AG20443 (cell line): ENCODE data around the gene FBXO34.
A peak's percentile ranks its signal among the peaks of the same experiment; 100 is the strongest.

Experiments
- DNase-seq: peaks from one replicate; pipeline ENCODE4 v3.0.0; 2012; ENCODE audit warnings: low spot score, mixed read lengths

Gene FBXO34, protein sequence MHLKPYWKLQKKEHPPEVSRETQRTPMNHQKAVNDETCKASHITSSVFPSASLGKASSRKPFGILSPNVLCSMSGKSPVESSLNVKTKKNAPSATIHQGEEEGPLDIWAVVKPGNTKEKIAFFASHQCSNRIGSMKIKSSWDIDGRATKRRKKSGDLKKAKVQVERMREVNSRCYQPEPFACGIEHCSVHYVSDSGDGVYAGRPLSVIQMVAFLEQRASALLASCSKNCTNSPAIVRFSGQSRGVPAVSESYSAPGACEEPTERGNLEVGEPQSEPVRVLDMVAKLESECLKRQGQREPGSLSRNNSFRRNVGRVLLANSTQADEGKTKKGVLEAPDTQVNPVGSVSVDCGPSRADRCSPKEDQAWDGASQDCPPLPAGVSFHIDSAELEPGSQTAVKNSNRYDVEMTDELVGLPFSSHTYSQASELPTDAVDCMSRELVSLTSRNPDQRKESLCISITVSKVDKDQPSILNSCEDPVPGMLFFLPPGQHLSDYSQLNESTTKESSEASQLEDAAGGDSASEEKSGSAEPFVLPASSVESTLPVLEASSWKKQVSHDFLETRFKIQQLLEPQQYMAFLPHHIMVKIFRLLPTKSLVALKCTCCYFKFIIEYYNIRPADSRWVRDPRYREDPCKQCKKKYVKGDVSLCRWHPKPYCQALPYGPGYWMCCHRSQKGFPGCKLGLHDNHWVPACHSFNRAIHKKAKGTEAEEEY

DNA sequence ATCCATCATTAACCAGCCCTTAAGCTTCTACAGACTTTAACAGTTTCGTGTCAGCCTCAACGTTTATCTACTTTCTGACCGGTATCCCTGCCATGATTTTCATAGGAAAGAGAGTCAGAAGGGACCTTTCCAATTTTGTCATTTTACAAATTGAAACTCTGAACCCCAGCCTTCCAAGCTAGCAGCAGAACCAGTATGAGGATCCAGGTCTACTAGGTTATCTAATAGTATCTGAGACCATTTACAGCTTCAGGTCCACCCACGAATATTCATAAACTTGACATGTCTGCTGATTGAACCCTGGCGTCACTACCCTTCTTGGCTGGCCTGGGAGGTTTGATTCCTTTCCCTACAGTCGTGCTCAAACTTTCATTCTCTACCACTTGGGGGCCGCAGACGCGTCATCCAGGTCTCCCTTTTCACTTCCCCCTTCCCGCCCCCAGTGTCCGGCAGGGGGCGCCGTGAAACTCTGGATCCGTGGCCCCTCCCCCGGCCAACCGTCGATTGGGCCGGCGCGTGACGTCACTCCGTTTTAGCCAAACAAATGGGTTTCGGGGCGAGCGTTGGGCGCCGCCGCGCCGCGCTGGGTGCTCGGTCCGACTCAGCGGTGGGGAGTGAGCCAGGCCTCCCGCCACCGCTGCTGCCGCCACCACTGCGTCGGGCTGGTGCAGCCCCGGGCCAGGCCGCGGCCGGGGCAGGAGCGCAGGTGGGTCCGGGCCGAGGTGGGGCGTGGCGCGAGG is at the start of gene FBXO34:
FBXO34 (plus strand) TSS at position 590 of the 740 bp plus-strand sequence. CDS start 78,970 bp downstream, outside the sequence.
- DNase-seq, result peak; percentile 98

DNA sequence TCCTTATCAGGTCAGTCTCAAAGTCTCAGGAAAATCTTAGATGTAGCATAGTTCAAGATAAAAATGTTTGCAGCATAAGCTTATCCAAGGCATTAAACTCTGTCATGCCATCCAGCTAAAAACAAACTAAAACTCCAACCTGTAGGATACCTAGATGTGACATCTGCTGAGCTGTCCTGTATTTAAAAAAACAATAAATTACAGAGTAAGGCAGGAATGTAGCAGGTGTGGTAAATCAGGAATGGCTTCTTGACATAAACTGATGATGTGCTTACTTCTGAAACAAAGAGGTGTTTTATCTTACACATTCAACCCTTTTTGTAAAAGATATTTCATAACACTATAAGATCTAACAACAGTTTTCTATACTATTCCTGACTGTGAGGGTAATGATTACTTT is 49.3 kb upstream of the FBXO34 start:
- no peak for DNase-seq

DNA sequence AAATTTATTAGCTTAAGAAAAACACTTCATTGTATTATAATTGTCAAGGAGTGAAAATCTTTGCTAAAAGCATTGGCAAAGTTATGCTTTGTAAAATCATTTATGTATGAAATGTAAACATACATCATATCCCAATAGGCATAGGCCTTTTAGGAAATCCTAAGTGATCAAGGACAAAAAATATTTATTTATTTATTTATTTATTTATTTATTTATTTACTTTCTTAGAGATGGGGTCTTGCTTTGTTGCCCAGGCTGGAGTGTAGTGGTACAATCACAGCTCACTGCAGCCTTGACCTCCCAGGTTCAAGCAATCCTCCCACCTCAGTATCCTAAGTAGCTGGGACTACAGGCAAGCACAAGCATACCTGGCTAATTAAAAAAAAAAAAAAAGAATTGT is 47.9 kb upstream of the FBXO34 start:
- no peak for DNase-seq

DNA sequence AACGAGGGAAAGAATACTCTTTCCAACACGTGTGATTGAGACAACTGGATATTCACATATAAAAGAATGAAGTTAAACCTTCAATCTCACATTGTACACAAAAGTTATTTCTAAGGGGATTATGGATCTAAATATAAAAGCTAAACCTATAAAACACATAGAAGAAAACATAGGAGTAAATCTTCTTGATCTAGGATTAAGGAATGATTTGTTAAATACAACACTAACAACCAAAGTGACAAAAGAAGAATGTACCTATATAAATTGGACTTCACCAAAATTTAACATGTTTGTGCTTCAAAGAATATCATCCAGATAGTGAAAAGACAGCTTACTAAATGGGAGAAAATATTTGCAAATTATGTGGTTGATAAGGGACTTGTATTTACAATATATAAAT is 43.0 kb upstream of the FBXO34 start:
- DNase-seq, result no peak

DNA sequence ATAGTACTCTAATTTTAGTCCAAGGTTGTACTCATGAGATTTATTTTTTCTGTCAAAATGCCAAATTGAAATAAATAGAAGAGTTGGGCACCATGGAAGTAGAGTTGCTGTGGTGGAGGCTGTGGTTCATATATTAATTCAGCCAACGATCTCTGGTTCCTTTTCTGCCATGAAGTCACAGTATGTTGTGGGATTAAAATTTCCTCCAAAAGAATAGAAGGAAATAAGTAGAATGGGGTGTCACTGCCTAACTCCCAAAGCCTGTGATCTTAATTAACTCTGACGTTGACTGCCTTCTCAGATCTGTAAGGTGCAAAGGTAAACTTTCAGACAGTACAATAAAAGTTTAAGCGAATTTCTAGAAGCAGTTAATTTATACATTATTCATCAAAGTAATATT is 37.6 kb upstream of the FBXO34 start:
- no peak for DNase-seq

DNA sequence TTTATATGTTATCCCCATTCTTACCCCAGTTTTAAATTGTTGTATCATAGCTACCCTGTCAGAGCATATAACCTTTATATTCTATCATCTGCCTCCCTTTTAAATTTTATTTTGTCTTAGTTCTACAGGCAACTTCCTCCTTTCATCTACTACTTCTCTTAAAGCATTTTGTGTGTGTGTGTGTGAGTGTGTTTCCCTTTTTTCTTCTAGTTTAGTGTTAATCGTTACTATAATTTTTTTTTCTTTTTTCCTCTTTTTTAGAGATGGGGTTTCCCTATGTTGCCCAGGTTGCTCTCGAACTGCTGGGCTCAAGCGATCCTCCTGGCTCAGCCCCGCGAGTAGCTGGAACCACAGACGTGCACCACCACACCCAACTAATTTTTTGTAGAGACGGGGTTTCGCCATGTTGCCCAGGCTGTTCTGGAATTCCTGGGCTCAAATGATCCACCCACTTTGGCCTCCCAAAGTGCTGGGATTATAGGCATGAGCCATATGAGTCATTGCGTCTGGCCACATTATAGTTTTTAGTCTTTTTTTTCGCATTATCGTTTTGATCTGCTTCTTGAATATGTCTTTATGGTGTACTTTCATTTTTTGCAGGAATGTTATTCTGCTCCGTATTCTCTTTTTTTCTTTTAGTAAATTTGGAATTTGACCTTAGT is 33.1 kb upstream of the FBXO34 start:
- no peak for DNase-seq

DNA sequence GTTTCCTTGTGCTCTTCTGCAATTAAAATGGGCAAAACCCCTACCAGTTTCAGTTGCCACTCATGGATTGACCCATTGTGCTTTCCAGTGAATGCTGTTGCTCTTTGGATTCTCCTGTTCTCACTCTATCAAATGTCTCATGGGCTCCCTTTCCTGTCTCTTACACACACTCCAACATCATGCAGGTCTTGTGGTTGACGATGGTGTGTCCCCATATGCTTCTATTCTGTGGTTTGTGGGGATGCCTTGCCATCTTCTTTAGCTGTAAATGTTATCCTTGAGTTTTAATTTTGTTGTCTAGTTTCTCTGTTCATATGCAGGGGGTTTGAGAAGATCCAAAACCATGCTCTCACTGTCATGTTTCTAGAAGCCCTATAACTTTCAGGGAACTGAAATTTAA is 31.9 kb upstream of the FBXO34 start:
- no peak for DNase-seq

DNA sequence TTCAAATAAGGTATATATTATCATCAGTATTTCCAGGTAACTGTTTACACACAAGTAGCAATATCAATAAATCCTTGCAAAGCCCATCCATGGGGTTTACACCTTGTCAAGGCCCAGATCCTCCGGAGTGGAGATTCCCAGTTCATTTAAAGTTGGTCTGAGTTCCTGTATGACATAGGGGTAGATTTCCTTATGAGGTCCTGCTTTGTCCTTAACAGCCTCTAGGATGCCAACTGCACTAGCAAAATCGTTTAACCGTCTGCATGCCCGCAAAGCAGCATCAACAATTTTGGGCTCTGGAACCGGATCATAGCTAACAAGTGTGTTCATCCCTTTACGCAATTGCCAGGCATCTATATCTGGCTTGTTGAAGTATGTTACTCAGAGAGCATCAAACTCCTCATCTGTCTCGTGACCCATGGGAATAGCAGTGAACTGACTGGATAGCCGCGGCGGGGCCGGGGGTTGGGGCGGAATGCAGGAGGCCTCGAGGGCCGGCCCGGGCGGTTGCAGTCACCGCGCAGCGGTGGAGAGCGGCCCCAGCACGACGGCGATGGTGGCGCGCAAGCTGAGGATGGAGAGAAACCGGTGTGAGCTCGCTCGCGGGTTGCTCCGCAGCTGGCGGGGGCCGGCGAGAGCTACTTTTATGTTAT is 30.6 kb upstream of the FBXO34 start:
- DNase-seq, result peak; percentile 28

DNA sequence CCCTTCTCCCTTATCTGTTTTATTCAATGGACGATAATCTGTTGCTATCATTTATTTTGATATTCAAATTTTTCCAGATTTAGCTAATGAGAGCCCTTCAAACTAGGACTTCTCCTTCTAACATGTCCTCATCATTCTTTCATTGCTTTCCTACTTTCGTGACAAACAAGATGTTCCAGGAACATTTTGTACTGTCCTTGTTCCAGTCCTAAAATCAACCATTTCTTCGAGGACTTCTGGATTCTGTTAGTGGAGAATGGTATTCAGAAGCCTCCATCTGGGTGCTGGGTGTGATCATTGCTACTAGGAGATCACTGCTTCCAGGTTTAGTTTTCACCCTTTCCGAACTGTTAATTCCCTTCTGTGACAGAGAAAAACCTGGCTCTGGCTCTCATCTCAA is 29.5 kb upstream of the FBXO34 start:
- DNase-seq, result no peak

DNA sequence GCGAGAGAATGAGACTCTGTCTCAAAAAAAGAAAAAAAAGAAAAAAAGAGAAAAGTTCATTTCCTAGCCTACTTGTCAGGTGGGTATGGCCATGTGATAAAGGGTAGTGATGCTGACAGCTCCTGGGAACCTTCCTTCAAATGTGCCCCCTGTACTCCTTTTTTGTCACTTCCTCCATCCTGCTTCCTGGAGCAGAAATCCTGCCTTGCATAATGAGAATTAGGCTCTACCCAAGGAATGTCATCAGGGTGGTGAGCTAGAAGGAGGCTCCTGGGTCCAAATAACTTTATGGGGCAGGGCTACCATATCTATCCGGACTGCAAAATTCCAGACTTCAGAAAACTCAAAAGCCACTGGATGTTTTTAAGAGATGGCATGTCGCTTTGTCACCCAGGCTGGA is 27.8 kb upstream of the FBXO34 start:
- DNase-seq, result no peak

DNA sequence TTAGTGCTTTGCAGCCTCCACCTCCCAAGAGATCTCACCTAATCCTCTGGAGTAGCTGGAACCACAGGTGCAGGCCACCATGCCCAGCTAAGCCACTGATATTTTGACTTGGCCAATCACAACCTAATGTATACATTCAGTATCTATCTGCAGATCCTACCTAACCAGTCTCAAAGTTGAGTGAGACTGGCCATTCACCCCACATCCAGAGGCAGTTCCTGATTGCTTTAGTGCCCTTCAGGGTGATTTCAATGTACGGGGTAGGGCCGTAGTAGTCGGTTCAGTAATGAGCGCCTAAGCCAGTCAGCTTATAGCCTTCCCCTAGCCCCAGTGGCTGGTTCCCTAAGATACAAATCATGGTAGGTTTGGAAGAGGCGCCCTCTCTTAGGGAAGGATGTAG is 27.4 kb upstream of the FBXO34 start:
- no peak for DNase-seq

DNA sequence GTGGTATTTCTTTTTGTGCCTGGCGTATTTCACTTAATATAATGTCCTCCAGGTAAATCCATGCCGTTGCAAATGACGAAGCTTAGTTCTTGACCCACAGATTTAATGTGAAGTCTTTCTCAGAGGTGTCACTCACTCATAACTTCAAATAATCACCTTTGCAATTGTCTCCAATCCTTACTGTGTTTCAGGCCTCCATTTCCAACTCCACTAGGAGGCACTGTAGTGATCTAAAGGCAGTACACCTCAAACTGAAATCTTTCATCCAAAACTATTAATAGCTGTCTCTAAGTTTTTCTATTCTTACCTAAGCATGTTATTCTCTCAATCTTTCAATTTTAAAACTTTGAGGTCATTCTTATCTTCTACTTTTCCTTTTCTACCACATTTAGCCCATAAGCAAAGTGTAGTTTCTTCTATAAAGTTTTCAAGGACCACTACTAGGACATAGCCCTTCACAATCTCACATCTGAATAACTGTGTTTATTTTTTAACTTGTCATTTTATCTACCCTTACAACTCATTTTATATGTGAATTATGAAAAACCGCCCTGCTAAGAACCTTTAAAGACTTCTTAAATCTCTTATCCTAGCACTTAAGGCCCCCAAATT is 25.5 kb upstream of the FBXO34 start:
- DNase-seq, result peak; percentile 25

DNA sequence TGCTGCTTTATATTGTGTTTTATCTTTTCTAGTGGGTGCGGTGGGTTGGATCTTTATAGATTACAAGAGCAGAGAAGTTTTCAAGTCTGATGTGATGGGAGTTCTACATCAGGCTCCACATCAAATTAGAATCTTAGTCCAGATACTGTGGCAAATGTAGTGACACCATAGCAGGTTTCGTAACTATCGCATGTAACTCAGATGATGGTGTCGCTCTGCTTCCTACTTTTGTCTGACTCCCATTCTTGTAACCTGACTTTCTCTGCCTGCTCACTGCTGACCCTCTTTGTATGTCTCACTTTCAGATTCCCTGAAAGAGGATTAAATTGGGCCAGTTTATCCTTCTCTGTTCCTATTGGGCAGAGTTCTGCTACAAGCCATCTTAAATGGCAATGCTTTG is 22.8 kb upstream of the FBXO34 start:
- no peak for DNase-seq

DNA sequence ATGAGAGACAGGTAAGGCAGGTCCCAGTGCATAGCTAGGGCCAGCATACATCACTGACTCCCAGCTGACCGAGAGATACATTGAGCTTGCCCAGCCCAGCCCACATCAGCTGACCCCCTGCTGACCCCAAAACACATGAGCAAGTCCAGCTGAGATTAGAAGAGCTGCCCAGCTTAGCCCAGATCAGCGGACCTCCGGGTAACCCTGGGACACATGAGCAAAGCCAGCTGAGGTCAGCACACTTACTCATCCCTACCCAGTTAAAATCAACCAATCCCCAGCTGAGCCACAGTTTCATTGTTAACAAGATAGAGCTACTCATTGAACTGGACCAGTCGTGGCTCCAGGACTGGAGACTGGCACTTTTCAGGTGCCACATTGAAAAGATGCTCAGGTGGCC is 21.8 kb upstream of the FBXO34 start:
- peak; percentile 62 for DNase-seq

DNA sequence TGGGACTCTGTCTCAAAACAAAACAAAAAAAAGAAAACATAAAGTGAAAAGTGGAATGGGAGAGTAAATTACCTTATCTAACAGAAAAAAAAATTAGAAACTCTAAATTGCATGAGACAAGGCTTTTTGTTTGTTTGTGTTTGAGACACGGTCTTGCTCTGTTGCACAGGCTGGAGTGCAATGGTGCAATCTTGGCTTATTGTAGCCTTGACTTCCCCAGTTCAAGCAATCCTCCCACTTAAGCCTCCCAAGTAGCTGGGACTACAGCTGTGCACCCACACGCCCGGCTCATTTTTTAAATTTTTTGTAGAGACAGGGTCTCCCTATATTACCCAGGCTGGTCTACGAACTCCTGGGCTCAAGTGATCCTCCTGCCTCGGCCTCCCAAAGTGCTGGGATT is 17.9 kb upstream of the FBXO34 start:
- no peak for DNase-seq

DNA sequence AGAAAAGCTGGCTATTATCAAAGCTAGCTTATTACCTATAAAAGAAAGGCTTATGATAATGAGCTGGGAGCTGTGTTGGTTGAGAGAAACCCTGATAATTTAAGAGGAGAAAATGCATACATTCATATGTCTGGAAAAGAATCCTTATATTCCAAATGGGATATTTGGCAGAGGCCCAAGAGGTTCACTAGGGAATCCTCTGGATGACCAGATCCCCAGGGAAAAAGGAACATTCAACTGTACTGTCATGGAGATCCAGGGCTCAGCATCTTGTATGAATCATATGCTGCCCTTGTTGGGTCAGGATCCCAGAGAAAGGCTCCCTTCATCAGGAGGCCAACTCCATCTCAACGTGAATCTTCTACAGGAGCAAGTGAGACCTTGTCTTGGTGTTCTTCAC is 16.6 kb upstream of the FBXO34 start:
- no peak for DNase-seq

DNA sequence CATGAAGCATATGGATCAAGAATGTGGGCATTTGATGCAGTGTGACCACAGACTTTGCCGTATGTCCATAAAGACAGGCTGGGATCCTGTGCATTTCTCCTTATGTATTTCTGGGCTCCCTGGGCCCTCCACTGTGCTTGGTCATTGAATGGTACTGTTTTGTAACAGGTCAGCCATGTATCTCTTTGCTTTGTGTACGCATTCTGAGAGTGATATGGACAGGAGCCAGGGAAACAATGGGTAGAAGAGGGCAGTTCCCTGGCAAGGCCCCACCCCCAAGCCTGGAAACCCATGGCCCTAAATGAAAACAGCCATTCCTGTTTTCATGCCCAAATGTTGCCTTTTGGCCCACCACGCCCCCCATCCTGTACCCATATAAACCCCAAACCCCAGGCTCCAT is 15.2 kb upstream of the FBXO34 start:
- no peak for DNase-seq

DNA sequence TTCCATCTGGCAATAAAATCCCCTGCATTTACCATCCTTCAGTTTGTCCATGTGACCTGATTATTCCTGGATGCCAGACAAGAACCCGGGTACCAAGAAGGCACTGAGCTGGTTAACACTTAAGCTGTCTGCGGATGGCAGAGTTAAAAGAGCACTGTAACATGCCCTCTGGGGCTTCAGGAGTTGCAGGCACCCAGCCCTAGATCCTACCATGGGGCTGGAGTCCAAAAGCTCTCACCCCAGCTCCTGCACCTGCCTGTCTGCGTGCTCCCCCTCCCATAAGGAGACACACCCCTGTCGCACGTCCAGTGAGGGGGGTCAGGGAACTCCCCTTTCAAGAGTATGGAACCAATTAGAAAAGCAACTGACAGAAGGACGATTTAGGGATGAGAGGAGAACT is 14.6 kb upstream of the FBXO34 start:
- DNase-seq, result no peak

DNA sequence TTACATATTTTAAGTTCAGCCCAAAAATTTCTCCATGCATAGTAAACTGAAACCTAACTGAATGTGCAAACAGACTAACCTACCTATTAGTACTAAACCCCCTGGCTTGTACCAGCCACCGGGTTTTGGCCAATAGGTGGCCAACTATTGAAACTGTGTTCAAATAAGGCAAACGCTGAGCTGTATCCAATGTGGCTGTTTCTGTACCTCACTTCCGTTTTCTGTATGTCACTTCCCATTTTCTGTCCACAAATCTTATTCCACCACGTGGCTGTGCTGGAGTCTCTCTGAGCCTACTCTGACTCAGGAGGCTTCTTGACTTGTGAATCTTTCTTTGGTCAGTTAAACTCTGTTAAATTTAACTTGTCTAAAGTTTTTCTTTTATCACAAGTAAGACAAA is 6.0 kb upstream of the FBXO34 start:
- no peak for DNase-seq

DNA sequence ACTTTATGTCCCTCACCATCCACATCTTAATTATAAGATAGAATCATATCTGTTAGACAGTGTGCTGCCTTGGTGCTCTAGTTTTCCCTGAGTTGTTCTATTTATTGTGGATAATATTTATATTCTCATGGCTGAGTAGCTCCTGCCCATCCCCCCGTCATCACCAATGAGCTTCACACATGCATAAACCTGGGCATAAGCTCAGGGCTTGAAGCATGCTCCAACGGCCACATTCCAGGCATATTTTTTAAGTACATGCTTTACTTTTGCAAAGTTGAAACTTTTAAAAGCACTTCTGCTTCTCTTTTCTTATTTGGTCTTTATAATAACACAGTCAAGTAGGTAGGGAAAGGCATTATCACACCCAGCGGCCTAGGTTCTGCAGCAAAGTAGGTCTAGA is 3.4 kb upstream of the FBXO34 start:
- DNase-seq, result no peak

DNA sequence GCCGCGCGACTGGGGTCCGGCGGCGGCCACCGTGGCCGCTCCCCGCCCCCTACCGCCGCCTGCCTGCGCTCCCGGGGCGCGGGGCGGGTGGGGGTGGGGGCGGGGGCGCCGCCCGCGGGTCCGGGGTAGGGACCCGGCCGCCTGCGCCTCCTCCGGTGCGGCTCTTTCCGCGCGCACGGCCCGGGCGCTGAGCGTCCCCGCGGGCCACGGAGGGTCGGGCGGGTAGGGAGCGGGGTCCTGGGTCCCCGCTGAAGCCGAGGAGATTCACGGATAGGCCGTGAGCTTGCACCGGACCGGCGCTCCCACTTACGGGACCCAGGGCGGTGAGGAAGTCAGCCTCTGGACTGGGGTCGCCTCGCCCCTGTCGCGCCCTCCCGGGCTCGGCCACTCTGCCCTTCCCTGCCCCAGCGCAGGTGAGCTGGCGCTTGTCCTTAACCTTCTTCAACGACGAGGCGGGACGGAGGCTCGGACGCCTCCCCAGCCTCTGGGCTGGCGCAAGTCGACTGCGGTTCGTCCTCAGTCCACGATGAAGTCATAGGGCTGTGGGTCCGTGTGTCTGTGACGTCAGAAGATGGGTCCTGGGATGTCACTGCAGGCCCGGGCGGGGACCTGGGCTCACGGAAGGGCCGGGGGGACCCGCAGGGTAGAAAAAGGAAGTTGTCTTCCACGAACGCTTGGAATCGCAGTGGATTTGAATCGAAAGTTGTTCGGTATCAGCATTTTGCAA is 514 bp downstream of the FBXO34 start:
- DNase-seq, result peak; percentile 88
